GM12892 (cell line): ENCODE results near the gene PDE4B.
"Not testable (repeated sequence)": the region's sequence is repeated elsewhere in the genome, so short reads cannot be mapped to it uniquely, and the experiment has no call there.

Source experiments
- DNase-seq: peaks from one replicate; pipeline ENCODE4 v3.0.0; 2011; ENCODE audit not compliant: insufficient read length
- FAIRE-seq: peaks from 2 replicates; lab custom pipeline; 2011; peaks lifted over from hg19 to GRCh38; lab: Jason Lieb, UNC
- POLR2A ChIP-seq: IDR thresholded peaks from 2 replicates; pipeline ENCODE4 v1.6.1; 2011; ENCODE audit warnings: low read depth, low read length, control low read depth
- POLR2AphosphoS5 ChIP-seq: IDR thresholded peaks from 2 replicates; pipeline ENCODE4 v1.6.1; 2011; ENCODE audit warnings: low read depth, low read length, control low read depth
- TAF1 ChIP-seq: IDR thresholded peaks from 2 replicates; pipeline ENCODE4 v1.6.1; 2011; ENCODE audit warnings: low read depth, mild to moderate bottlenecking, control low read depth, low read length, borderline replicate concordance

PDE4B gene

GRCh38 chr1:65963156-65963888, 170.6 kb downstream of the PDE4B start:
- TF ChIP-seq POLR2AphosphoS5 (no peak), TAF1 (no peak), POLR2A (no peak)
- DNase-seq (no peak), FAIRE-seq (no peak)

DNA sequence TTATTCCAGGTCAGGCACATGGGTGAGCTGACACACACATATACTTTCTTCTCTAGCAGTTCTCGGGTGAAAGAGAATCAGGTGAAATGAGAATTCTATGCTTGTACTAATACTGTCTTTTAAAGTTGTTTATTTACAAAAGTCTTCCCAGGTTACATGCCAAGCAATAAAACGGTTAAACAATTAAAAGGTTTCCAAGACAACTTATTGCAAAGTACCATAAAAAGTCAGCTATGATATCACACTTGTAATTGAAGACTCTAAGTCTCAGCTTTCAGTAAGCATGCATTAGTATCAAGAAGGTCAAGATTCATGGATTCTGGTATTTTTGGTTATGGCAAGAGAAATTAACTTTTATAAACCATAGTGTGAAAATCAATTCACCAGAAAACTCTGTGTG, 171.4 kb downstream of the PDE4B start:
- TF ChIP-seq TAF1 (no peak), POLR2AphosphoS5 (no peak), POLR2A (no peak)
- DNase-seq (no peak), FAIRE-seq (no peak)

- DNase-seq (no peak), FAIRE-seq (no peak)
- no peak for TF ChIP-seq TAF1
- TF ChIP-seq POLR2A: no peak
- TF ChIP-seq POLR2AphosphoS5: no peak
These were observed 172.7 kb downstream of the PDE4B start for GRCh38 chr1:65965112-65965996.

GRCh38 chr1:65967492-65967891, 174.8 kb downstream of the PDE4B start:
- not testable (repeated sequence) for DNase-seq, FAIRE-seq

GRCh38 chr1:65971547-65971946, 178.9 kb downstream of the PDE4B start:
- no peak for DNase-seq
- FAIRE-seq: no peak

GRCh38 chr1:65975708-65976107, 183.0 kb downstream of the PDE4B start:
- TF ChIP-seq POLR2A (no peak), POLR2AphosphoS5 (no peak), TAF1 (no peak)
- FAIRE-seq (no peak), DNase-seq (no peak)

More at GRCh38 chr1:65971547-65971946, 178.9 kb downstream of the PDE4B start:
- no peak for TF ChIP-seq POLR2A
- no peak for TF ChIP-seq POLR2AphosphoS5
- TF ChIP-seq TAF1: no peak

GRCh38 chr1:65979136-65980044, 186.7 kb downstream of the PDE4B start:
- TF ChIP-seq POLR2AphosphoS5 (no peak), TAF1 (no peak), POLR2A (no peak)
- FAIRE-seq (no peak), DNase-seq (no peak)

DNA sequence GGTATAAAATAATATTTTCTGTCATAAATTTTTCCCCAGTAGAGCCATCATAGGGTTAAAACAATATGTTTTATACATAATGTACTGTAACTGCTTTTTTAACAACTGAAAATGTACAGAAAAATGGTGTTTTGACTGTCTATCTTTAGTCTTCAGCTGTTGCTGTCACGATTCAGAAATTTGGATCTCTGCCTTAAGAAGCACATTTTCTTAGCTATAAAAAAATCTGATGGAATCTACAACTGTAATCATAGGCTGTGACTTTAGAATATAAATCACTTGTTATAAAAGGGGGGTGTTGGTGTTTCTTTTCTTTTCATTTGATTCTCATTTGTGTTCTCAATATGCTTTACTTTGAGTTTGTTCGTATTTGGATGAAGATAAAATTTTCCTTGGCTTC, 187.5 kb downstream of the PDE4B start:
- DNase-seq: no peak
- TF ChIP-seq TAF1: no peak
- TF ChIP-seq POLR2AphosphoS5: no peak
- no peak for TF ChIP-seq POLR2A
- FAIRE-seq: no peak

GRCh38 chr1:65983500-65983899, 190.8 kb downstream of the PDE4B start:
- TF ChIP-seq POLR2AphosphoS5 (no peak), TAF1 (no peak), POLR2A (no peak)
- FAIRE-seq: no peak
- DNase-seq: no peak

DNA sequence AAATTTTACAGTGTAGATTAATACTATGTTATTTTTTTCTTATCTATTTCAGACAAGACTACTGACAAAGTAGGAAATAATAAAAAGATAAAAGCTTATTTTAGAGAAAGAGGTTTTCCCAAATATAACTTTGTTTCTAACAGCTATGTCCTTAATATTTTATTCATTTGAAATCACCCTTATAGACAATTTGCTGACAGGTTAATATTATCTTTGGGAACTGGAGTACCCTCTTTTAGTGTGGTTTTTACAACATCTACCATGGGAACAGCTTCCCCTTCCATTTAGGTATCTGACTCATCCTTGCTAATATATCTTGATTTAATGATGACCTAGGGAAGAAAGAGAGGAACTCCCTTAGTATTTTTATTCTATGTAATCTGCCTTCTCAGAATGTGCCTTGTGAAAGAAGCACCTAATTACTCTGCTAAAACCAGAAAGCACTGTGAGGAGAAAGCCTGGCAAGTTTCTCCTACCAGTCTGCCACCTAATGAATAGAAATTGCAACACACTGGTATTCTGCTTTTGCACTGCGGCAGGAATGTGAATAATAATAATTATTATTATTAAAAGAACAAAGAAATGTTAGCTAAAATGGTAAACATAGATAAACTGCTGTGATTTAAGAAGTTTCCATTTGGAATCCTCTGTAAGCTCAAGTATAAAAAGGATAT, 192.8 kb downstream of the PDE4B start:
- FAIRE-seq (no peak), DNase-seq (no peak)
- TF ChIP-seq TAF1 (no peak), POLR2AphosphoS5 (no peak), POLR2A (no peak)

DNA sequence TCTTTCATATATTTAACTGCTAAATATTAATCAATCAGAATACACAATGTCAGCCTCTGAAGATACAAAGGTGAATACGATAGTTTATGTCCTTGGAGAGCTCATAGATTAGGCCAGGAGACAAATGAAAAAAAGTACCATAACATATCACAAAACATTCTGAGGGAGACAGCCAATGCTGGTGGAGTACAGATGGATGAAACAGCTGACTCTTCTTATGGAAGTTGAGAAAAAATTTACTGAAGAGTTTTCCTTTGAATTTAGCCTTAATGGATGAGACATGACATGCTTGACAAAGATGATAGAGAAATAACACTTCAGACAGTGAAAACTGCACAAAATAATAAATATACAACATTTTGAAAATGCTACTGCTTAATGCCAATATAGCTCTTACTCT, 193.5 kb downstream of the PDE4B start:
- FAIRE-seq (no peak), DNase-seq (no peak)
- TF ChIP-seq POLR2AphosphoS5 (no peak), TAF1 (no peak), POLR2A (no peak)
